Measurements from ENCODE around the gene PDE10A.

The PDE10A gene

GRCh38 chr6:165663377-165663735, 315 bp upstream of the PDE10A start:
- DNase-seq (ENCODE audit: low spot score) = no peak
- no peak for TF ChIP-seq CTCF (conservative IDR thresholded peaks at IDR 0.05; ENCODE audit: low read depth)
- ChIA-PET POLR2A (ENCODE audit: low non-redundant PET) (no interaction called here), CTCF (no interaction called here)
- H3K27ac ChIP-seq = no peak overlapping the region

GRCh38 chr6:165662041-165662748, 846 bp downstream of the PDE10A start:
- H3K27ac ChIP-seq = no peak overlapping the region
- CTCF ChIA-PET = no interaction called here
- POLR2A ChIA-PET (ENCODE audit: low non-redundant PET) = no interaction called here
- TF ChIP-seq CTCF (conservative IDR thresholded peaks at IDR 0.05; ENCODE audit: low read depth) = no peak
- no peak for DNase-seq (ENCODE audit: low spot score)

DNA sequence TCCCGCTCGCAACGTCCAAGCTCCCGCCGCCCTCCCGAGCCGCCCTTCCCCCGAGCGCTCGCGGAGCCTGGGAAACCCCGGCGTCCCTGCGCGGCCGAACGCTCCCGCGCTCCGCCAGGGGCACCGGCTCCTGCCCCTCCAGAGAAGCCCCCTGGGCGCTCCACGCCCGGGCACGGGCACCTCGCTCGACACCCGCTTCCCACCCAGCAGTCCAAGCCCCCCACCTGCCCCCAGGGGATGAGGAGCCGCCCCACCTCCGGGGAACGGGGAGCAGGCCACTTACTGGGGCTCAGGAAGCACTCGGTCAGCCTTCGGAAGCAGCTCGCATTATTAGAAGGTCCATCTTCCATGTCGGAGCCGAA, 1.4 kb downstream of the PDE10A start:
- H3K27ac ChIP-seq = no peak overlapping the region
- no peak for DNase-seq (ENCODE audit: low spot score)
- ChIA-PET POLR2A (ENCODE audit: low non-redundant PET) (no interaction called here), CTCF (no interaction called here)
- TF ChIP-seq CTCF (conservative IDR thresholded peaks at IDR 0.05; ENCODE audit: low read depth) = no peak

- H3K27ac ChIP-seq = no peak overlapping the region
- POLR2A ChIA-PET (ENCODE audit: low non-redundant PET) = no interaction called here
- TF ChIP-seq CTCF (conservative IDR thresholded peaks at IDR 0.05; ENCODE audit: low read depth) = no peak
- DNase-seq (ENCODE audit: low spot score) = no peak
- CTCF ChIA-PET = no interaction called here
Measured at GRCh38 chr6:165660857-165661663, 2.0 kb downstream of the PDE10A start.

- CTCF ChIA-PET = no interaction called here
- no peak for DNase-seq (ENCODE audit: low spot score)
- POLR2A ChIA-PET (ENCODE audit: low non-redundant PET) = no interaction called here
- no peak for TF ChIP-seq CTCF (conservative IDR thresholded peaks at IDR 0.05; ENCODE audit: low read depth)
- no peak overlapping the region for H3K27ac ChIP-seq
Measured at GRCh38 chr6:165659945-165660856, 2.8 kb downstream of the PDE10A start.

DNA sequence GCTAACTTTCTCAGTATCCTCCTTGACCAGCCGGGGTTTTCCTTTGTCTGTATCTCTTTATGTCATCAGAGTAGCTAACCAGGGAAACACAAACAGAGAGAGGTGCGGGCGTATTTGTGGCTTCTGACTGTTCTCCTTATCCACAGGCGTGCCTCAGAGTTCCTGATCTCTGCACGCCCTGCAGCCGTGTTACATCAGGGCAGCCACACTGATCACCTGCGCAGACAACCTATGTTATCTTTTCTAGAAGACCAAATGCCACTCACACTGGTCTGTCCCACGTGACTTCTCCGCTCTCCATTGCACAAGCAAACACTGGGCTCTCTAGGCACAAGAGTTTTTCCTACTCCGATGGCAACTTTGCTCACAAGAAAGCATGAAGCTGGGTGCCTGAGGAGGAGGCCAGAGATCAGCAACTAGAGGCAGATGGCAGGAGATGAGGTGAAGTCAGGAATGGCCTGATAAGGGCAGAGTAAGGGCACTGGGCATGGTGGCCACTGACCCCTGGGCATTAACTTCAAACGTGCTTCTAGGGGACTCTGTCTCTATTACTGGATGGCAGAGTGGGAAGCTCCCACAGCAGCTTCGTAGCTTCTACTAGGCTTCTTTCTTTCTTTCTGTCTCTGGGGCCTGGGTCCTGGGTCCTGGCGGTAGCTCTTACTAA, 4.5 kb downstream of the PDE10A start:
- CTCF ChIA-PET = no interaction called here
- no peak overlapping the region for H3K27ac ChIP-seq
- POLR2A ChIA-PET (ENCODE audit: low non-redundant PET) = no interaction called here
- no peak for TF ChIP-seq CTCF (conservative IDR thresholded peaks at IDR 0.05; ENCODE audit: low read depth)
- DNase-seq (ENCODE audit: low spot score) = no peak
